MV-4-11 (cell line): ENCODE results near the gene ACVR1B.
A peak's percentile ranks its signal among the peaks of the same experiment; 100 is the strongest.

ENCODE experiments used
- DNase-seq: peaks from one replicate; lab custom pipeline; 2025; lab: John Stamatoyannopoulos, UW

The ACVR1B gene

DNA sequence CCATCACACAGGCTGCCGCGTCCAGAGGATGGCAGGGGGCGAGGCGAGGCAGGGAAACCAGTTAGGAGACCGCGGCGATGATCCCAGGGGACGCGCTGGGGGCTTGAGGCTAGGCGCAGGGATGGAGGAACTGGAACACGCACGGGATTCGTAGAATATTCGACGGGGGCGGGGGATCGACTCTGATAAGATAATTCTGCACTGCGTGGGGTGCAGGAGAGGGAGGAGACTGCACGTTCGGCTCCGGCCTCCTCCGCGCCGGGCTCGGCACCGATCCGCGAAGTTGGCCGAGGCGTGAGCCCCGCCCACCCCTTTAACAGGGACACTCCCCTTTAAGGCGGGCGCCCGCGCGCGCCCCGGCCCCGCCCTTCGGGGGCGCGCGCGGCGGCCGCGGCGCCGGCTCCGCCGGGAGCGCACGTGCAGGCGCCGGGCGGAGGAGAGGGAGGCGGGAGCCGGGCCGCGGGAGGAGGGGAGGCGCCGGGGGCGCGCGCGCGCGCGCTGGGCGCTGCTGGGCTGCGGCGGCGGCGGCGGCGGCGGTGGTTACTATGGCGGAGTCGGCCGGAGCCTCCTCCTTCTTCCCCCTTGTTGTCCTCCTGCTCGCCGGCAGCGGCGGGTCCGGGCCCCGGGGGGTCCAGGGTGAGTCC, at the start of gene ACVR1B:
ACVR1B (plus strand) TSS at position 501 of the 644 bp plus-strand sequence; CDS start at position 546, 45 bp downstream.
- DNase-seq, result peak; percentile 77

GRCh38 chr12:51901881-51902280, 49.6 kb upstream of the ACVR1B start:
- DNase-seq, result no peak

DNA sequence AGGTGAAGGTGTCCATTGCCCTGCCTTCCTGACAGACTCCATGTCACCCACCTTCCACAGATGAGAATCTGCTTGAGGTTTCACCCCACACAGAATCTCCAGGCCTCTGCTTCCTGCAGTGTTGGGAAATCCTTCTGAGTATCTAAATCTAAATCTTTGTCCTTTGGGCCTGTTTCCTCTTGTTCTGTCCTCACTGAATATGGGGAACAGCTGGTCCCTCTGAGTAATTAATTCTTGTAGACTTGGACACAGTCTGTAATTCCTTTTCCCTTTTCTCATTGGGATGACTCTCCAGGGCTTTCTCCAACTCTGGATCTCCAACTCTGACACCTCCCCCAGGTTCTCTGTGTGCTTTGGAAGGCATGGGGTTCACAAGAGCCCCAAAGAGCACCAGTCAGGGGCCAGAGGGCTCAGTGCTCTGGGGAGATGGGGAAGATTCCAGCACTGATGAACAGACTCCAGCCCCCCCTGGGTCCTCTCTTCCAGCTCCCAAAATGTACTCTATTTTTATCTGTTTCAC, 46.5 kb upstream of the ACVR1B start:
- peak; percentile 48 for DNase-seq

- DNase-seq, result peak; percentile 59
Measured at GRCh38 chr12:51905471-51906429, 45.7 kb upstream of the ACVR1B start.

GRCh38 chr12:51906430-51907082, 44.9 kb upstream of the ACVR1B start:
- no peak for DNase-seq

- DNase-seq, result no peak
Measured at GRCh38 chr12:51907083-51907855, 44.2 kb upstream of the ACVR1B start, which contains the start of gene ACVRL1. Gene ACVRL1 (plus strand): TSS chr12:51907504. CDS start chr12:51912475, 4,971 bp downstream.

DNA sequence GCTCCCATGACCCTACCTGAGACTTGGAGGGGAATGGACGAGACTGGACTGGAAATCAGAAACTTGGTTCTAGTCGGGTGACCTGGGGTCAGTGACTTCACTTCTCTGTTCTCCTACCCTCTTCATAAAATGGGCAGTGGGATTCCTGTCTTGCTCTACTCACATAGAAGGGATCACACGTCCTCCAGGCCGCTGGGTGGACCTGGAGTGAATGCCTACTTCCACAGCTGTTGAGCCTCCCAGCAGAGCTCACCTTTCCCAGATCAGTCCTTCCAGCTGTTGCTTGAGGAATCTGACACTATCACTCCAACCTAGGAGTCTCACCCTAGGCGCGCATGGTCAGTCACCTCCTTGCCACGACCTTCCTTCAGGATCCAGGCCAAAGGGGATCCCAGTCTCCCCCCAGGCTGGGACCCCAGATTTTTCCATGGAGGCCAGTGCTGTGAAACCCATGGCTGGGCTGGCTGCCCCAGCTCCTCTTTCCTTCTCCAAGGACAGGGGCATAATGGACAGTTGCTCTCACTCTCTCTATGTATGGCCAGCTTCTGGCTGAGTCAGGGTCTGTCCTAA, 43.6 kb upstream of the ACVR1B start:
- DNase-seq, result no peak

DNA sequence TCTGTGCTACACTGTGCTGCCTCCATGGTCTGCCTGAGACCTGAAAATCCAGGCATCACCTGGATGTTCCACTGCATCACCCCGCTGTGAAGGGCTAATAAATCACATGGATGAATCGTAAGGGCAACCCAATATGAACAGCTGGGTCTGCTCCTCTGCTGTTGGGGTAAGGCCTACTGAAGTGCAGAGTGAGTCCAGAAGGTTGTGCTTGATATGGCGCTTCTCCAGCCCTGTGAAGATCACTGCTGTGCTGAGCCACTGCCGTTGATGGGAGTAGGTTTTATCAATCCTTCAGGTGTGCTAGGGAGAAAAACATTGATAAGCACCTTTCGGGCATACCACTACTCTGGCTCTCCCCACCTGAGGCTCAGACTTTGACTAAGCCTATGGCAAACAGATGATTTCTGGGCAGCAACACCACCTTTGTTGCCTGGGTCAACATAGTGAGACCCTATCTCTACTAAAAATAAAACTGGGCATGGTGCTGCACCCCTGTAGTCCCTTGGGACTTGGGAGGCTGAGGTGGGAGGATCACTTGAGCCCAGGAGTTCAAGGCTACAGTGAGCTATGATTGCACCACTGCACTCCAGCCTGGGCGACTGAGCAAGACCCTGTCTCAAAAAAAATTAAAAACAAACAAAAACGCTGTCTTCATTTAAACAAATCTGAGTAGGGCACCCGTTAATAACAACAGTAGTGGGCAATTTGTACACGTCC, 42.5 kb upstream of the ACVR1B start:
- DNase-seq, result no peak

DNA sequence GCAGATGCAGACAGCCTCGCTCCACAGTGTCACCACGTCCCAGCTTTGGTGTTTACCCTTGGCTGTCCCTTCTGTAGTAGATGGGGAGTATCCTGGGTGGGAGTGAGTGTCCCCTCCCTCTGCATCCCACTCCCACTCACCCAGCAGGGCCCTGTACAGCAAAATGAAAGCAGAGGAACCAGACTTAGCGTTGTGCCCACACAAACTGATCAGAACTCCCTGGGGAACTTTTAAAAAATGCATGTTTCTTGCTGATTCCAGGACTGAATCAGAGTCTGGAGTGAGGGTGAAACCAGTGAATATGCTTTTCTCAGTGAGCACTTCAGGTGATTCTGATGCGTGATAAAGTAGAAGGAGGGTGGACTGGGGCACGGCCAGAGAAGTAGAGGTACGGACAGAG, 41.3 kb upstream of the ACVR1B start:
- DNase-seq, result no peak

- no peak for DNase-seq
Measured at GRCh38 chr12:51910691-51911090, 40.8 kb upstream of the ACVR1B start.

- peak; percentile 45 for DNase-seq
Measured at GRCh38 chr12:51911307-51911706, 40.2 kb upstream of the ACVR1B start.

GRCh38 chr12:51911788-51912711, 39.4 kb upstream of the ACVR1B start:
- DNase-seq, result peak; percentile 77

GRCh38 chr12:51913071-51914033, 38.1 kb upstream of the ACVR1B start:
- DNase-seq, result no peak

DNA sequence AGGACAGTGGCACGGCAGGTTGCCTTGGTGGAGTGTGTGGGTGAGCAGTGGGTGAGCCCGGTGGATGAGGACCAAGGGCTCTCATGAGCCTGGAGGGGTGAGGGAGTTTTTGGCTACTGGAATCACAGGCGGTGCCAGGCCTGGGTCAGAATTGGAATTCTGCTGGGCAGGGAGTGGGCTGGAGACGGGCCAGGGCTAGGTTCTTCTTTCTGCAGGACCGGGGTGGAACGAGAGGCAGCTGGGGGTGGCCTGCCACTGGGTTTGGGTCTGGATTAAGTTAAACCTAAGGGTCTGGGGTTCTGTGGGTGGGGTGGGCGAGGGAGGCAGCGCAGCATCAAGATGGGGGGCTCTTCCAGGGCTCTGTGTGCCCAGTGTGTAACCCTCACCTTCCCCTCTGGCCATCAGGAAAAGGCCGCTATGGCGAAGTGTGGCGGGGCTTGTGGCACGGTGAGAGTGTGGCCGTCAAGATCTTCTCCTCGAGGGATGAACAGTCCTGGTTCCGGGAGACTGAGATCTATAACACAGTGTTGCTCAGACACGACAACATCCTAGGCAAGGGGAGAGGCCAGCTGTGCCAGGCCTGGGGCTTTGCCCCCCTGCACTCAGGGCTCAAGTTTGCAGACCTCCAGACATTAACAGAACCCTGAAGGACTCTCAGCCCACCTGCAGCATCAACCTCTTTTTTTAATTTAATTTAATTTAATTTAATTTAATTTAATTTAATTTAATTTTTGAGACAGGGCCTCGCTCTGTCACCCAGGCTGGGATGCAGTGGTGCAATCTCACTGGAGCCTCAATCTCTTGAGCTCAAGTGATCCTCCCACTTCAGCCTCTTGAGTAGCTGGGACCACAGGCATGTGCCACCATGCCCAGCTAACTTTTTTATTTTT, 37.2 kb upstream of the ACVR1B start:
- DNase-seq, result no peak

- DNase-seq, result peak; percentile 9
Measured at GRCh38 chr12:51915003-51915625, 36.4 kb upstream of the ACVR1B start.

DNA sequence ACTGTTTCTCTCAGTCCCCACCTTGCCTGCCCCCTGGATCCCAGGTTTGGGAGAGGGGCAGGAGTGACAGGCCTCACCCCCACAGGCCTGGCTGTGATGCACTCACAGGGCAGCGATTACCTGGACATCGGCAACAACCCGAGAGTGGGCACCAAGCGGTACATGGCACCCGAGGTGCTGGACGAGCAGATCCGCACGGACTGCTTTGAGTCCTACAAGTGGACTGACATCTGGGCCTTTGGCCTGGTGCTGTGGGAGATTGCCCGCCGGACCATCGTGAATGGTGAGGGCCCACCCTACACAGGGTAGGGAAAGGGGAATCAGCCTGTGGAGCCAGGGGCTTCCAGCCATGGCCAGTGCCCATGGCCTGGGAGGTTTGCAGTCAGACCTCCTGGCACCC, 35.5 kb upstream of the ACVR1B start:
- no peak for DNase-seq
